ENCODE results near the gene GPR35.

- TF ChIP-seq TARDBP (IDR thresholded peaks at IDR 0.05) (no peak), NFRKB (IDR thresholded peaks at IDR 0.05) (no peak), HDGF (IDR thresholded peaks at IDR 0.05; ENCODE audit: borderline replicate concordance) (no peak)
Measured at GRCh38 chr2:240596080-240596460, 29.2 kb upstream of the GPR35 start.

Data from HEK293T (cell line).